BE2C (cell line): ENCODE data around the gene CAPN13.

Source experiments
- DNase-seq: peaks from one replicate; pipeline ENCODE4 v3.0.0-alpha.2; 2020
- H3K27me3 ChIP-seq: fragments of 250-450 bp; sonication (Bioruptor Pico); 2 replicates; pipeline ENCODE4 v1.5.1; 2020; ENCODE audit warnings: mild to moderate bottlenecking
- H3K36me3 ChIP-seq: fragments of 250-450 bp; sonication (Bioruptor Pico); 2 replicates; pipeline ENCODE4 v1.5.1; 2020; ENCODE audit warnings: mild to moderate bottlenecking
- H3K4me1 ChIP-seq: fragments of 250-450 bp; sonication (Bioruptor Pico); 2 replicates; pipeline ENCODE4 v1.5.1; 2020
- H3K4me3 ChIP-seq: 2 replicates; pipeline ENCODE4 v1.5.1; 2011; ENCODE audit warnings: low read depth, low read length
- H3K9me3 ChIP-seq: fragments of 250-450 bp; sonication (Bioruptor Pico); 2 replicates; pipeline ENCODE4 v1.5.1; 2020
- CTCF ChIP-seq: IDR thresholded peaks from 2 replicates; pipeline ENCODE4 v1.5.1; 2012; ENCODE audit warnings: mild to moderate bottlenecking, low read depth, low read length

CAPN13 gene

GRCh38 chr2:30733876-30734520 lies 73.2 kb downstream of the CAPN13 start:
- H3K27me3 ChIP-seq = no peaks in the 10 kb centered on the region; the same call in 1 of the 2 replicates
- H3K4me1 ChIP-seq = no peaks in the 10 kb centered on the region
- no peak for TF ChIP-seq CTCF
- no peaks in the 10 kb centered on the region for H3K9me3 ChIP-seq
- no peak overlapping the region for H3K4me3 ChIP-seq
- DNase-seq = no peak
- no peaks in the 10 kb centered on the region for H3K36me3 ChIP-seq

- no peaks in the 10 kb centered on the region; the same call in 1 of the 2 replicates for H3K27me3 ChIP-seq
- DNase-seq = no peak
- no peaks in the 10 kb centered on the region for H3K9me3 ChIP-seq
- no peaks in the 10 kb centered on the region for H3K36me3 ChIP-seq
- H3K4me1 ChIP-seq = no peaks in the 10 kb centered on the region
- no peak overlapping the region for H3K4me3 ChIP-seq
- TF ChIP-seq CTCF = no peak
These were observed 74.4 kb downstream of the CAPN13 start for GRCh38 chr2:30732876-30733275.

GRCh38 chr2:30732376-30732775 lies 74.9 kb downstream of the CAPN13 start:
- H3K27me3 ChIP-seq = no peaks in the 10 kb centered on the region; the same call in 1 of the 2 replicates
- H3K4me3 ChIP-seq = no peak overlapping the region
- H3K9me3 ChIP-seq = no peaks in the 10 kb centered on the region
- TF ChIP-seq CTCF = no peak
- no peaks in the 10 kb centered on the region for H3K4me1 ChIP-seq
- DNase-seq = no peak
- H3K36me3 ChIP-seq = no peaks in the 10 kb centered on the region

- no peak for DNase-seq
- H3K36me3 ChIP-seq = no peaks in the 10 kb centered on the region
- no peak for TF ChIP-seq CTCF
- no peaks in the 10 kb centered on the region; the same call in 1 of the 2 replicates for H3K27me3 ChIP-seq
- no peak overlapping the region for H3K4me3 ChIP-seq
- no peaks in the 10 kb centered on the region for H3K4me1 ChIP-seq
- no peaks in the 10 kb centered on the region for H3K9me3 ChIP-seq
These were observed 75.5 kb downstream of the CAPN13 start for GRCh38 chr2:30731706-30732105.

- DNase-seq = no peak
- Histone ChIP-seq H3K4me1 (no peaks in the 10 kb centered on the region), H3K36me3 (no peaks in the 10 kb centered on the region), H3K27me3 (no peaks in the 10 kb centered on the region; the same call in 1 of the 2 replicates), H3K4me3 (no peak overlapping the region), H3K9me3 (no peaks in the 10 kb centered on the region)
- TF ChIP-seq CTCF = no peak
These were observed 76.3 kb downstream of the CAPN13 start for GRCh38 chr2:30730736-30731647.

- H3K4me3 ChIP-seq = no peak overlapping the region
- no peaks in the 10 kb centered on the region for H3K9me3 ChIP-seq
- no peaks in the 10 kb centered on the region for H3K36me3 ChIP-seq
- no peaks in the 10 kb centered on the region for H3K4me1 ChIP-seq
- TF ChIP-seq CTCF = no peak
- no peaks in the 10 kb centered on the region for H3K27me3 ChIP-seq
- no peak for DNase-seq
These were observed 78.2 kb downstream of the CAPN13 start for GRCh38 chr2:30729031-30729430.
